ENCODE data around the gene BCKDHA.

DNA sequence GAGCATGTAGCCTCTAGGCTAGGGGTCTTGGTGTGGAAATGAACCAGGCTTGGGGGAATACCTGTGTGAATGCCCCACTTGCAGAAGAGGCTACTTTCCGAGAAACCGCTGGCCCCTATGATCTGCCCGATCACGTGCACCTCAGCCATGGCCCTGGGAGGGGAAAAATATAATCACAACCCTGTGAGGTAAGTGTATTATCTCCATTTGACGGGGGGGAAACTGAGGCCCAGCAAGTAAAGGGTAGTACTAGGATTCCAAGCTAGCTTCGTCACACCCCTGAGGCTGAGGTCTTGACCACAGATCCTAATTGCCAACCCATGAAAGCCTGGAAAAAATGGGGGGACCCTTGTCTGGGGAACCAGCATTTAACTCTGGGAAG, 34.3 kb upstream of the BCKDHA start:
- TF ChIP-seq, protein P1, sequence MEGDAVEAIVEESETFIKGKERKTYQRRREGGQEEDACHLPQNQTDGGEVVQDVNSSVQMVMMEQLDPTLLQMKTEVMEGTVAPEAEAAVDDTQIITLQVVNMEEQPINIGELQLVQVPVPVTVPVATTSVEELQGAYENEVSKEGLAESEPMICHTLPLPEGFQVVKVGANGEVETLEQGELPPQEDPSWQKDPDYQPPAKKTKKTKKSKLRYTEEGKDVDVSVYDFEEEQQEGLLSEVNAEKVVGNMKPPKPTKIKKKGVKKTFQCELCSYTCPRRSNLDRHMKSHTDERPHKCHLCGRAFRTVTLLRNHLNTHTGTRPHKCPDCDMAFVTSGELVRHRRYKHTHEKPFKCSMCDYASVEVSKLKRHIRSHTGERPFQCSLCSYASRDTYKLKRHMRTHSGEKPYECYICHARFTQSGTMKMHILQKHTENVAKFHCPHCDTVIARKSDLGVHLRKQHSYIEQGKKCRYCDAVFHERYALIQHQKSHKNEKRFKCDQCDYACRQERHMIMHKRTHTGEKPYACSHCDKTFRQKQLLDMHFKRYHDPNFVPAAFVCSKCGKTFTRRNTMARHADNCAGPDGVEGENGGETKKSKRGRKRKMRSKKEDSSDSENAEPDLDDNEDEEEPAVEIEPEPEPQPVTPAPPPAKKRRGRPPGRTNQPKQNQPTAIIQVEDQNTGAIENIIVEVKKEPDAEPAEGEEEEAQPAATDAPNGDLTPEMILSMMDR (IDR thresholded peaks at IDR 0.05): no peak
- no peak for TF ChIP-seq POLR2A (IDR thresholded peaks at IDR 0.05)

Data from lower leg skin (tissue), 3 donors.